GM12864 (cell line): ENCODE data around the gene CCM2.

Source experiments
- DNase-seq: peaks from one replicate; pipeline ENCODE4 v3.0.0-alpha.2; 2011; ENCODE audit warnings: low read depth
- H3K4me3 ChIP-seq: 2 replicates; pipeline ENCODE4 v1.5.1; 2011; ENCODE audit warnings: mild to moderate bottlenecking, low read depth, low read length, control low read depth
- CTCF ChIP-seq: IDR thresholded peaks from 2 replicates; pipeline ENCODE4 v1.5.1; 2011; ENCODE audit warnings: low read depth, mild to moderate bottlenecking, moderate library complexity, low read length, control low read depth, inconsistent platforms; ENCODE audit errors: missing control alignments

Gene CCM2

GRCh38 chr7:45000093-45001032 lies at the start of gene CCM2:
TSS of gene CCM2 (plus strand) at chr7:45000201. CDS start at chr7:45000334, 133 bp downstream.
- no peak for DNase-seq
- no peak for TF ChIP-seq CTCF
- H3K4me3 ChIP-seq, result peak within 1 kb of the TSS; percentile 77

GRCh38 chr7:44953156-44953555 lies 46.8 kb upstream of the CCM2 start:
- no peak for DNase-seq
- no peak for TF ChIP-seq CTCF
- no peak overlapping the region for H3K4me3 ChIP-seq

GRCh38 chr7:44955733-44956132 lies 44.3 kb upstream of the CCM2 start:
- DNase-seq, result no peak
- TF ChIP-seq CTCF, result no peak
- H3K4me3 ChIP-seq, result no peak overlapping the region

GRCh38 chr7:44956157-44956766 lies 43.7 kb upstream of the CCM2 start:
- TF ChIP-seq CTCF, result no peak
- DNase-seq, result no peak
- H3K4me3 ChIP-seq, result no peak overlapping the region

GRCh38 chr7:44958645-44959344 lies 41.2 kb upstream of the CCM2 start:
- no peak for TF ChIP-seq CTCF
- DNase-seq, result no peak

GRCh38 chr7:44959433-44959951 lies 40.5 kb upstream of the CCM2 start:
- TF ChIP-seq CTCF, result no peak
- no peak for DNase-seq
- no peak overlapping the region for H3K4me3 ChIP-seq

More at GRCh38 chr7:44958645-44959344, 41.2 kb upstream of the CCM2 start:
- no peak overlapping the region for H3K4me3 ChIP-seq
